Measurements from ENCODE around the gene KLHL7. TPM values are rescaled to one million over a fixed set of nuclear protein-coding genes. Genes with fewer than 3 reads are reported as not detected.

The KLHL7 gene
- total and polyA plus RNA-seq, 7 donors = 10.6 to 18.0 (median 13.6) TPM

GRCh38 chr7:23210506-23210905 is 104.9 kb downstream of the KLHL7 start:
- no peaks in the 10 kb centered on the region for H3K9me3 ChIP-seq
- 65 to 85% (median 84%) methylated on average over 2 of the region's 2 CpGs for WGBS, 3 donors
- no peak for TF ChIP-seq CTCF (IDR thresholded peaks at IDR 0.05)
- ATAC-seq = no peak
- peaks cover 0 to 3% (median 0%) of the 10 kb centered on the region in 3 donors for H3K27me3 ChIP-seq (ENCODE audit: insufficient read depth in 3 of 3, low read length in 2 of 3)
- no peaks in the 10 kb centered on the region for H3K4me1 ChIP-seq
- no peak overlapping the region for H3K4me3 ChIP-seq
- H3K36me3 ChIP-seq (ENCODE audit: insufficient read depth in 1 of 2, low read depth in 1 of 2) = no peaks in the 10 kb centered on the region
- no peak for DNase-seq
- intact Hi-C loops (cut with DNase I) = no loop called here
- H3K27ac ChIP-seq = no peak overlapping the region

GRCh38 chr7:23211589-23211988 is 106.0 kb downstream of the KLHL7 start:
- DNase-seq (no peak), ATAC-seq (no peak)
- peaks cover 0 to 3% (median 0%) of the 10 kb centered on the region in 3 donors for H3K27me3 ChIP-seq (ENCODE audit: insufficient read depth in 3 of 3, low read length in 2 of 3)
- no peaks in the 10 kb centered on the region for H3K9me3 ChIP-seq
- H3K36me3 ChIP-seq (ENCODE audit: insufficient read depth in 1 of 2, low read depth in 1 of 2) = no peaks in the 10 kb centered on the region
- no peaks in the 10 kb centered on the region for H3K4me1 ChIP-seq
- intact Hi-C loops (cut with DNase I) = no loop called here
- WGBS, 3 donors = 72 to 79% (median 73%) methylated on average over 11 of the region's 11 CpGs
- H3K4me3 ChIP-seq = no peak overlapping the region
- TF ChIP-seq CTCF (IDR thresholded peaks at IDR 0.05) = no peak
- no peak overlapping the region for H3K27ac ChIP-seq

GRCh38 chr7:23212395-23212794 is 106.8 kb downstream of the KLHL7 start:
- no peak for TF ChIP-seq CTCF (IDR thresholded peaks at IDR 0.05)
- Histone ChIP-seq H3K27me3 (ENCODE audit: insufficient read depth in 3 of 3, low read length in 2 of 3) (peaks cover 0 to 3% (median 0%) of the 10 kb centered on the region in 3 donors), H3K4me1 (no peaks in the 10 kb centered on the region), H3K27ac (no peak overlapping the region), H3K9me3 (no peaks in the 10 kb centered on the region), H3K4me3 (no peak overlapping the region), H3K36me3 (ENCODE audit: insufficient read depth in 1 of 2, low read depth in 1 of 2) (no peaks in the 10 kb centered on the region)
- DNase-seq (no peak), ATAC-seq (no peak)
- intact Hi-C loops (cut with DNase I) = no loop called here
- WGBS, 3 donors = 72 to 79% (median 79%) methylated on average over 2 of the region's 2 CpGs

- H3K4me1 ChIP-seq = no peaks in the 10 kb centered on the region
- DNase-seq (no peak), ATAC-seq (no peak)
- 83 to 91% (median 88%) methylated on average over 4 of the region's 4 CpGs for WGBS, 3 donors
- intact Hi-C loops (cut with DNase I) = no loop called here
- H3K27ac ChIP-seq = no peak overlapping the region
- no peak for TF ChIP-seq CTCF (IDR thresholded peaks at IDR 0.05)
- H3K27me3 ChIP-seq (ENCODE audit: insufficient read depth in 3 of 3, low read length in 2 of 3) = peaks cover 0 to 3% (median 0%) of the 10 kb centered on the region in 3 donors
- no peak overlapping the region for H3K4me3 ChIP-seq
- H3K36me3 ChIP-seq (ENCODE audit: insufficient read depth in 1 of 2, low read depth in 1 of 2) = no peaks in the 10 kb centered on the region
- H3K9me3 ChIP-seq = no peaks in the 10 kb centered on the region
Measured at GRCh38 chr7:23212841-23213240, 107.3 kb downstream of the KLHL7 start.

GRCh38 chr7:23213755-23214154 is 108.2 kb downstream of the KLHL7 start:
- TF ChIP-seq CTCF (IDR thresholded peaks at IDR 0.05) = no peak
- Histone ChIP-seq H3K4me3 (no peak overlapping the region), H3K36me3 (ENCODE audit: insufficient read depth in 1 of 2, low read depth in 1 of 2) (no peaks in the 10 kb centered on the region), H3K27me3 (ENCODE audit: insufficient read depth in 3 of 3, low read length in 2 of 3) (peaks cover 0 to 3% (median 0%) of the 10 kb centered on the region in 3 donors), H3K9me3 (no peaks in the 10 kb centered on the region), H3K4me1 (no peaks in the 10 kb centered on the region), H3K27ac (no peak overlapping the region)
- no peak for ATAC-seq
- intact Hi-C loops (cut with DNase I) = no loop called here
- WGBS, 3 donors = 94 to 97% (median 96%) methylated on average over 11 of the region's 11 CpGs
- DNase-seq = no peak

All from psoas muscle (tissue), 8 donors.